Activated T-cell treated with anti-CD3 and anti-CD28 coated beads, Interleukin-2, amount 50 U/mL, for 72 hours (primary cell): Measurements from ENCODE around the gene SLC49A3. TPM values are rescaled to one million over a fixed set of nuclear protein-coding genes. Genes with fewer than 3 reads are reported as not detected.
A peak's percentile ranks its signal among the peaks of the same experiment; 100 is the strongest.
"Not testable (repeated sequence)": the region's sequence is repeated elsewhere in the genome, so short reads cannot be mapped to it uniquely, and the experiment has no call there.

ENCODE experiments used
- ATAC-seq, 2 donors: fragments of 150-1000 bp; cut with Tn5 transposase; replicated peaks in 1 of 2; 2 replicates each; pipeline ENCODE4 v1.10.0; 2021; ENCODE audit warnings: moderate library complexity in 2 of 2, mild to moderate bottlenecking in 1 of 2
- DNase-seq, 2 donors: peaks; one replicate each; pipeline ENCODE4 v3.0.0; 2021 to 2022; ENCODE audit warnings: mixed read lengths in 1 of 2
- H3K27ac Mint-ChIP-seq: one replicate; pipeline ENCODE4 v1.8.0; 2022; ENCODE audit warnings: mild to moderate bottlenecking, moderate library complexity, mixed read lengths
- H3K27me3 Mint-ChIP-seq: one replicate; pipeline ENCODE4 v1.8.0; 2022; ENCODE audit warnings: low read depth, mixed read lengths
- H3K36me3 Mint-ChIP-seq, 2 donors: one replicate each; pipeline ENCODE4 v1.8.0; 2022; ENCODE audit warnings: mixed read lengths in 2 of 2, mild to moderate bottlenecking in 1 of 2; ENCODE audit not compliant: insufficient read depth in 2 of 2
- H3K4me1 Mint-ChIP-seq: one replicate; pipeline ENCODE4 v1.8.0; 2022; ENCODE audit warnings: low read depth, mixed read lengths
- H3K4me3 Mint-ChIP-seq, 2 donors: one replicate each; pipeline ENCODE4 v1.8.0; 2022; ENCODE audit warnings: mild to moderate bottlenecking in 2 of 2, mixed read lengths in 2 of 2, moderate library complexity in 2 of 2
- H3K9me3 Mint-ChIP-seq, 2 donors: one replicate each; pipeline ENCODE4 v1.8.0; 2022; ENCODE audit warnings: mixed read lengths in 2 of 2
- total RNA-seq, 2 donors: library from RNA; stranded (reverse); gene quantifications; one replicate each; pipeline ENCODE4 v1.2.3, GENCODE V29; 2022

The SLC49A3 gene
- total RNA-seq, 2 donors from 2014 or later = 0.29 to 0.37 TPM

GRCh38 chr4:668219-668618 lies 20.7 kb downstream of the SLC49A3 start:
- not testable (repeated sequence) for DNase-seq, H3K36me3 Mint-ChIP-seq, H3K4me3 Mint-ChIP-seq, H3K27me3 Mint-ChIP-seq, H3K9me3 Mint-ChIP-seq, H3K27ac Mint-ChIP-seq, ATAC-seq
- peaks cover 14% of the 10 kb centered on the region for H3K4me1 Mint-ChIP-seq

DNA sequence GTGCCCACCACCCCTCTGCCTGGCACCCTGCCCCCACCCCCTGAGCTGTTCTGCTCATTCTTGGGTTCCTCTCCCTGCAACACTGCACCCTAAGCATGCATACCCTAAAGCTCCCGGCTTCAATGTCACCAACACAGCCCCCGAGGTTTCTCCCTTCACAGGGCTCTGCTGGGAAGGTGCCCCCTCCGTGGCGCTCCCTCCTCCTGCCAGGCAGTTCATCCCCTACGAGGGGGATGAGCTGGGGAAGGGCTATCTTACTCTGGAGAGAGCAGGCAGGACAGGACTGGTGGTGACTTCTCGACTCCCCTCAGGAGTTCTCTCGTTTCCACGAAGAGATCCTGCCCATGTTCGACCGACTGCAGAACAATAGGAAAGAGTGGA lies 21.4 kb downstream of the SLC49A3 start:
- DNase-seq = no peak
- H3K4me1 Mint-ChIP-seq = peaks cover 13% of the 10 kb centered on the region
- H3K36me3 Mint-ChIP-seq = peaks cover 0 to 1% of the 10 kb centered on the region in 2 donors
- H3K9me3 Mint-ChIP-seq = no peaks in the 10 kb centered on the region
- H3K27me3 Mint-ChIP-seq = no peaks in the 10 kb centered on the region
- ATAC-seq = no peak
- H3K27ac Mint-ChIP-seq = no peak overlapping the region
- H3K4me3 Mint-ChIP-seq = no peak overlapping the region

GRCh38 chr4:666822-667544 lies 22.0 kb downstream of the SLC49A3 start:
- no peaks in the 10 kb centered on the region for H3K9me3 Mint-ChIP-seq
- ATAC-seq (no peak), DNase-seq (no peak)
- no peak overlapping the region for H3K27ac Mint-ChIP-seq
- no peak overlapping the region for H3K4me3 Mint-ChIP-seq
- no peaks in the 10 kb centered on the region for H3K27me3 Mint-ChIP-seq
- peaks cover 0 to 1% of the 10 kb centered on the region in 2 donors for H3K36me3 Mint-ChIP-seq
- H3K4me1 Mint-ChIP-seq = peaks cover 19% of the 10 kb centered on the region

GRCh38 chr4:666436-666810 lies 22.5 kb downstream of the SLC49A3 start:
- Mint-ChIP-seq H3K36me3 (peaks cover 0 to 1% of the 10 kb centered on the region in 2 donors), H3K4me1 (peaks cover 19% of the 10 kb centered on the region), H3K27ac (no peak overlapping the region), H3K27me3 (no peaks in the 10 kb centered on the region), H3K4me3 (no peak overlapping the region), H3K9me3 (no peaks in the 10 kb centered on the region)
- ATAC-seq (no peak), DNase-seq (no peak)

- H3K36me3 Mint-ChIP-seq = peaks cover under 1 to 2% of the 10 kb centered on the region in 2 donors
Observed at GRCh38 chr4:665751-666435, 23.1 kb downstream of the SLC49A3 start.

DNA sequence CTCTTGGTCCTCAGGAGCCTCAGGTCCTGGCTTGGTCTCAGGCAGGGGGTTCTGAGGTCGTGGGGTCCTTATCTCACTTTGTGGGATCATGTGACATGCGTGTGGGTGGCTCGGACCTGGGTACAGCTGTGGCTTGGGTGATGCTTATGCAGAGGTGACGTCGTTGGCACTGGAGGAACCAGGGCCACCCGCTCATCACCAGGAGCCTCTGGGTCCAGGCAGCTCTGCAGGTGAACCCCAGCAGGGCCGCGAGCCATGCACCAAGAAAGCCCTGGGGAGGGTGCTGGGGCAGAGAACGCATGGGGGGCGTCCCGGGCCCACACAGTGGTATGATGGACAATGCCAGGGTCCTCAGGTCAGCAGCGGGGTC lies 23.6 kb downstream of the SLC49A3 start:
- Mint-ChIP-seq H3K4me1 (peaks cover 19% of the 10 kb centered on the region), H3K4me3 (peak overlapping the region; percentile 87 to 91), H3K9me3 (peaks cover 3 to 4% of the 10 kb centered on the region in 2 donors), H3K27ac (no peak overlapping the region), H3K36me3 (peaks cover 3 to 4% of the 10 kb centered on the region in 2 donors), H3K27me3 (no peaks in the 10 kb centered on the region)
- DNase-seq (no peak), ATAC-seq (no peak)

More at GRCh38 chr4:665751-666435, 23.1 kb downstream of the SLC49A3 start:
- H3K27ac Mint-ChIP-seq = no peak overlapping the region
- no peak overlapping the region for H3K4me3 Mint-ChIP-seq
- no peak for DNase-seq
- H3K9me3 Mint-ChIP-seq = peaks cover 1 to 2% of the 10 kb centered on the region in 2 donors
- ATAC-seq = no peak
- no peaks in the 10 kb centered on the region for H3K27me3 Mint-ChIP-seq
- peaks cover 19% of the 10 kb centered on the region for H3K4me1 Mint-ChIP-seq

- DNase-seq (no peak), ATAC-seq (no peak)
- H3K27me3 Mint-ChIP-seq = no peaks in the 10 kb centered on the region
- H3K27ac Mint-ChIP-seq = peak overlapping the region; percentile 83
- H3K9me3 Mint-ChIP-seq = peaks cover 3 to 4% of the 10 kb centered on the region in 2 donors
- peaks cover 5 to 8% of the 10 kb centered on the region in 2 donors for H3K36me3 Mint-ChIP-seq
- H3K4me3 Mint-ChIP-seq = peak overlapping the region; percentile 87 to 91
- peaks cover 19% of the 10 kb centered on the region for H3K4me1 Mint-ChIP-seq
Observed at GRCh38 chr4:664713-665231, 24.2 kb downstream of the SLC49A3 start.

DNA sequence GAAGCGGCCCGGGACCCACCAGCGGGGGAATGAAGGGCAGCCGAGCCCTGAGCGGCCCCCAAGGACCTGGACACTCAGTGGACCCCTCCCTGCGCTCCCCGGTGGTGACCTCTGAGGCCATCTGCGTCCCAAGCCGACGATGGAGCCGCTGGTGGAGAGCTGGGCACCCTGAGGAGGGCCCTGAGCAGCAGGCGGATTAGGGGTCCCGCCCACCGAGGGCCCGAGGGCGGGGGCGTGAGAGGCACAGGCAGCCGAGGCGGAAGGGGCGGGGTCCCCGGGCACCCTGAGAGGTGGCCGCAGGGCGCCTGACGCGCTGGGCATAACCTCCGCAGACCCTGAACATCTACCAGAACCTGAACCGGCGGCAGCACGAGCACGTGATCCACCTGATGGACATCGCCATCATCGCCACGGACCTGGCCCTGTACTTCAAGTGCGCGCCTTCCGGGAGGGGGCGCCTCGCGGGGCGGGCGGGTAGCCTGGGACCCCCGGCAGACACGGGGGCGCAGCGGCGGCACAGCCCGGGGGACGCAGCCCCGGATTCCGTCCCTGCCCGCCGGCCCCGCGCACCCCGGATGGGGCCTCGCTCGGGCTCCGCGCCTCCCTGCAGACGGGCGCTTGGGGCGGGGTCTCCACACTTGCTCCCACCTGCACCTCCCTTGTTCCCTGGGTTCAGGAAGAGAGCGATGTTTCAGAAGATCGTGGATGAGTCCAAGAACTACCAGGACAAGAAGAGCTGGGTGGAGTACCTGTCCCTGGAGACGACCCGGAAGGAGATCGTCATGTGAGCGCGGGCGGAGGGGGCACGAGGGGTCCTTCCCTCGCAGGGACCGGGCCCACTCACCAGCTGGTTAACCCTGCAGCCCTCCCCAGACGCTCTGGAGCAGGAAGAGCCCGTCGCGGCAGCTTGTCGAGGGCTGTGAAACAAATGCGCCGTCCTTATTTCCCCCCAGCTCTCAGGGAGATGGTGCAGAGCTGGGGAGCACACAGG lies 25.2 kb downstream of the SLC49A3 start:
- peaks cover 3 to 4% of the 10 kb centered on the region in 2 donors for H3K9me3 Mint-ChIP-seq
- H3K36me3 Mint-ChIP-seq = peaks cover 5 to 9% of the 10 kb centered on the region in 2 donors
- H3K27me3 Mint-ChIP-seq = no peaks in the 10 kb centered on the region

DNA sequence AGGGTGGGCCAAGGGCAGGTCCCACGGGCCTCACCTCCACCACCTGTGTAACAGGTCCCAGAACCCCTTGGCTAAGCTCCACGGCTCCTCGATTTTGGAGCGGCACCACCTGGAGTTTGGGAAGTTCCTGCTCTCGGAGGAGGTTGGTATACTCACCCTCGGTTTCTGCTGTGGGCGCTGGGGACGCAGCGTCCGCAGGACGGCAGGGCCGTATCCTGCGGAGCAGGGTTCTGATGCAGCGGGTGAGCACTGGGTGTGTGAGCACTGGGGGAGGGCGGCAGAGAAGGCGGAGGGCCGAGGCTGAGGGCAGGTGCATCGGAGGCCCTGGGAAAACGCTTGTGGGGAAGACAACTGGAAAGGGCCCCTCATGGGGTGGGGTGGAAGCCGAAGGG lies 25.9 kb downstream of the SLC49A3 start:
- DNase-seq = no peak
- peaks cover 3 to 4% of the 10 kb centered on the region in 2 donors for H3K9me3 Mint-ChIP-seq

More for the DNA sequence above, 25.2 kb downstream of the SLC49A3 start:
- Mint-ChIP-seq H3K4me1 (peaks cover 19% of the 10 kb centered on the region), H3K27ac (peak overlapping the region; percentile 83), H3K4me3 (peak overlapping the region; percentile 90 to 91)
- peak; percentile 86 to 89 for ATAC-seq
- peak; percentile 87 to 88 for DNase-seq

GRCh38 chr4:661881-662761 lies 26.8 kb downstream of the SLC49A3 start:
- DNase-seq (no peak), ATAC-seq (no peak)
- Mint-ChIP-seq H3K27me3 (no peaks in the 10 kb centered on the region), H3K4me3 (peak overlapping the region; percentile 25 to 90), H3K27ac (no peak overlapping the region), H3K36me3 (peaks cover 5 to 9% of the 10 kb centered on the region in 2 donors), H3K9me3 (peaks cover 3 to 4% of the 10 kb centered on the region in 2 donors), H3K4me1 (peaks cover 19% of the 10 kb centered on the region)

More for the DNA sequence above, 25.9 kb downstream of the SLC49A3 start:
- Mint-ChIP-seq H3K4me3 (peak overlapping the region; percentile 90), H3K27me3 (no peaks in the 10 kb centered on the region), H3K4me1 (peaks cover 19% of the 10 kb centered on the region), H3K27ac (peak overlapping the region; percentile 68), H3K36me3 (peaks cover 5 to 9% of the 10 kb centered on the region in 2 donors)
- peak in 1 of 2 donors; percentile 1 for ATAC-seq

GRCh38 chr4:661231-661630 lies 27.7 kb downstream of the SLC49A3 start:
- peaks cover 5 to 9% of the 10 kb centered on the region in 2 donors for H3K36me3 Mint-ChIP-seq
- DNase-seq (no peak), ATAC-seq (no peak)
- no peak overlapping the region for H3K27ac Mint-ChIP-seq
- peak overlapping the region in 1 of 2 donors; percentile 3 for H3K4me3 Mint-ChIP-seq
- no peaks in the 10 kb centered on the region for H3K27me3 Mint-ChIP-seq
- H3K4me1 Mint-ChIP-seq = peaks cover 19% of the 10 kb centered on the region
- H3K9me3 Mint-ChIP-seq = peaks cover 3 to 4% of the 10 kb centered on the region in 2 donors

GRCh38 chr4:660401-660800 lies 28.6 kb downstream of the SLC49A3 start:
- H3K27ac Mint-ChIP-seq = no peak overlapping the region
- DNase-seq (no peak), ATAC-seq (no peak)
- H3K4me3 Mint-ChIP-seq = no peak overlapping the region
- peaks cover 19% of the 10 kb centered on the region for H3K4me1 Mint-ChIP-seq
- peaks cover 3 to 4% of the 10 kb centered on the region in 2 donors for H3K9me3 Mint-ChIP-seq
- H3K27me3 Mint-ChIP-seq = no peaks in the 10 kb centered on the region
- peaks cover 5 to 9% of the 10 kb centered on the region in 2 donors for H3K36me3 Mint-ChIP-seq
